GM12875 (cell line): ENCODE data around the gene ZKSCAN4.

ENCODE experiments used
- H3K4me3 ChIP-seq: one replicate; pipeline ENCODE4 v1.5.1; 2011; ENCODE audit warnings: low read depth, low read length, control low read depth
- CTCF ChIP-seq: IDR thresholded peaks from 2 replicates; pipeline ENCODE4 v1.5.1; 2011; ENCODE audit warnings: low read depth, mild to moderate bottlenecking, control low read depth, inconsistent platforms, low read length, moderate library complexity, borderline replicate concordance; ENCODE audit not compliant: insufficient read depth

ZKSCAN4 gene

GRCh38 chr6:28207510-28208110 lies 44.5 kb downstream of the ZKSCAN4 start:
- no peak for TF ChIP-seq CTCF
- H3K4me3 ChIP-seq: peak overlapping the region; percentile 38

GRCh38 chr6:28206928-28207509 lies 45.0 kb downstream of the ZKSCAN4 start:
- H3K4me3 ChIP-seq: no peak overlapping the region
- no peak for TF ChIP-seq CTCF

GRCh38 chr6:28206527-28206926 lies 45.5 kb downstream of the ZKSCAN4 start:
- H3K4me3 ChIP-seq: no peak overlapping the region
- TF ChIP-seq CTCF: no peak

- no peak for TF ChIP-seq CTCF
- H3K4me3 ChIP-seq: no peak overlapping the region
Observed at GRCh38 chr6:28205879-28206278, 46.2 kb downstream of the ZKSCAN4 start.

GRCh38 chr6:28203201-28203600 lies 48.9 kb downstream of the ZKSCAN4 start:
- no peak overlapping the region for H3K4me3 ChIP-seq
- TF ChIP-seq CTCF: no peak

- TF ChIP-seq CTCF: no peak
- H3K4me3 ChIP-seq: no peak overlapping the region
Observed at GRCh38 chr6:28200020-28200419, 52.0 kb downstream of the ZKSCAN4 start.
